ENCODE results near the gene MDC1. TPM values are rescaled to one million over a fixed set of nuclear protein-coding genes. Genes with fewer than 3 reads are reported as not detected.

MDC1 gene
- total and polyA plus RNA-seq, 2 donors (not counting 3 experiments of a cell fraction or from before 2014, with no cell fraction given) = 16.8 to 42.3 TPM

DNA sequence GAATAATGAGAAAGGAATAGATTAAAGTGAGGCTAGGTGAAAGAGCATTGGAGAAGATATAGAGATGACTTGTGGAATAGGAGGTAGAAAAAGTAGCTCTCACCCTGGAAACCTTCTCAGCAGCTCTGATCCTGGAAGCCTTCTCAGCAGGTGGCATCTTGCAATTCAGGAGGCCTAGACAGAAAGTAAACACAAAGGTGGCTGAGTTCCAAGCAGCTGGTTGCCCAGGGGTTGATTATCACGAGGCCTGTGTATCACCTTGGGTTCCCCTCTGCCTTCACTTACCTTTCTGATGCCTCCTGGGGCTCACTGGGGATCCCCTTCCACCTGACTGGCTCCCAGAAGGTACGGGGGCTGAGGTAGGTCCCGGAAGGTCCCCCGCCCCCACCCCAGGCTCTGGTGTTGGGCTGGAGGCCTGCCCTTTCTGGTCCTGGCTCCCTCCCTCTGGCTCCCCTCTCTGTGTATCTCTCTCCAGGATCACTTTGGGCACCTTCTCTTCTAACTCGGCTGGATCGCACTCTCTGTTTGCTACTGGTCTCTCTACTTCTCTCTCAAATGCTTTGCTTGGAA, 9.7 kb downstream of the MDC1 start:
- Histone ChIP-seq H3K27ac (ENCODE audit: insufficient read depth, low read depth, low read length) (no peak overlapping the region), H3K4me3 (replicated peaks in 1 of 3; ENCODE audit: insufficient read depth in 1 of 3, low read depth in 1 of 3, low read length in 3 of 3) (no peak overlapping the region), H4K20me1 (replicated peaks; ENCODE audit: control insufficient read depth, extremely low read depth, insufficient read depth, low read length) (no peaks in the 10 kb centered on the region), H3K4me1 (ENCODE audit: control insufficient read depth, extremely low read depth, insufficient read depth, low read length) (no peaks in the 10 kb centered on the region), H2AFZ (ENCODE audit: low read depth, low read length) (no peak overlapping the region), H3K9ac (replicated peaks; ENCODE audit: extremely low read depth, insufficient read depth, low read length) (no peak overlapping the region), H3K27me3 (ENCODE audit: control insufficient read depth in 2 of 2, insufficient read depth in 2 of 2, low read length in 2 of 2) (no peaks in the 10 kb centered on the region), H3K36me3 (ENCODE audit: control insufficient read depth in 2 of 2, extremely low read depth in 1 of 2, insufficient read depth in 2 of 2, low read length in 2 of 2) (peaks cover 5 to 17% of the 10 kb centered on the region in 2 experiments), H3K4me2 (ENCODE audit: insufficient read depth, low read length) (no peak overlapping the region), H3K79me2 (ENCODE audit: control insufficient read depth, insufficient read depth, low read length) (no peaks in the 10 kb centered on the region), H3K9me3 (replicated peaks; ENCODE audit: control insufficient read depth, insufficient read depth, low read length) (no peaks in the 10 kb centered on the region), H3K9me1 (replicated peaks; ENCODE audit: control insufficient read depth, extremely low read depth, insufficient read depth, low read length) (no peaks in the 10 kb centered on the region)
- ChIA-PET POLR2A (no interaction called here), CTCF (interaction anchor here (1.4 kb wide), 1 partner anchor 10 kb away, joined by 4 read pairs; the partner anchor contains the start of gene MDC1)
- intact Hi-C loops (cut with micrococcal nuclease) = no loop called here
- TF ChIP-seq POLR2A (IDR thresholded peaks at IDR 0.05; ENCODE audit: low read depth, low read length) (no peak), FOS (IDR thresholded peaks at IDR 0.05; ENCODE audit: borderline replicate concordance, insufficient read depth, low read length) (no peak), GATA2 (IDR thresholded peaks at IDR 0.05; ENCODE audit: insufficient read depth, insufficient read length, low read depth, low read length) (no peak), JUN (IDR thresholded peaks at IDR 0.05; ENCODE audit: borderline replicate concordance, insufficient read depth, insufficient read length, low read depth) (no peak), MYC (IDR thresholded peaks at IDR 0.05; ENCODE audit: low read depth, low read length) (no peak), EZH2 (IDR thresholded peaks at IDR 0.05; ENCODE audit: borderline replicate concordance, low read depth, low read length, severe bottlenecking) (no peak), POLR2AphosphoS5 (IDR thresholded peaks at IDR 0.05; ENCODE audit: insufficient read depth, low read depth, low read length) (no peak)
- TF ChIP-seq, protein P1, sequence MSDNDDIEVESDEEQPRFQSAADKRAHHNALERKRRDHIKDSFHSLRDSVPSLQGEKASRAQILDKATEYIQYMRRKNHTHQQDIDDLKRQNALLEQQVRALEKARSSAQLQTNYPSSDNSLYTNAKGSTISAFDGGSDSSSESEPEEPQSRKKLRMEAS (IDR thresholded peaks at IDR 0.05; ENCODE audit: insufficient read depth, insufficient read length) = no peak
- TF ChIP-seq, protein P2, sequence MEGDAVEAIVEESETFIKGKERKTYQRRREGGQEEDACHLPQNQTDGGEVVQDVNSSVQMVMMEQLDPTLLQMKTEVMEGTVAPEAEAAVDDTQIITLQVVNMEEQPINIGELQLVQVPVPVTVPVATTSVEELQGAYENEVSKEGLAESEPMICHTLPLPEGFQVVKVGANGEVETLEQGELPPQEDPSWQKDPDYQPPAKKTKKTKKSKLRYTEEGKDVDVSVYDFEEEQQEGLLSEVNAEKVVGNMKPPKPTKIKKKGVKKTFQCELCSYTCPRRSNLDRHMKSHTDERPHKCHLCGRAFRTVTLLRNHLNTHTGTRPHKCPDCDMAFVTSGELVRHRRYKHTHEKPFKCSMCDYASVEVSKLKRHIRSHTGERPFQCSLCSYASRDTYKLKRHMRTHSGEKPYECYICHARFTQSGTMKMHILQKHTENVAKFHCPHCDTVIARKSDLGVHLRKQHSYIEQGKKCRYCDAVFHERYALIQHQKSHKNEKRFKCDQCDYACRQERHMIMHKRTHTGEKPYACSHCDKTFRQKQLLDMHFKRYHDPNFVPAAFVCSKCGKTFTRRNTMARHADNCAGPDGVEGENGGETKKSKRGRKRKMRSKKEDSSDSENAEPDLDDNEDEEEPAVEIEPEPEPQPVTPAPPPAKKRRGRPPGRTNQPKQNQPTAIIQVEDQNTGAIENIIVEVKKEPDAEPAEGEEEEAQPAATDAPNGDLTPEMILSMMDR (IDR thresholded peaks at IDR 0.05; ENCODE audit: extremely low read depth in 1 of 2, insufficient read depth in 1 of 2, low read depth in 1 of 2, low read length in 2 of 2) = no peak
- BruUV-seq (replicated peaks) = no TSS peak
- dilution Hi-C loops (cut with MboI; ENCODE audit: extremely low pct_ligation_motif_present, low sequenced_read_pairs) = no loop called here
- FAIRE-seq = no peak
- DNase-seq (ENCODE audit: low read depth, low spot score) = no peak

Data from endothelial cell of umbilical vein (primary cell).